NB4 (cell line): Measurements from ENCODE around the gene GPC3.

Experiments used
- DNase-seq: peaks from one replicate; pipeline ENCODE4 v3.0.0; 2010; ENCODE audit warnings: low read depth
- H3K4me3 ChIP-seq: one replicate; pipeline ENCODE4 v1.5.1; 2011; ENCODE audit warnings: mild to moderate bottlenecking, low read depth, low read length, moderate library complexity
- MYC ChIP-seq: IDR thresholded peaks from 2 replicates; pipeline ENCODE4 v1.6.1; 2011; ENCODE audit warnings: low read depth, low read length
- POLR2A ChIP-seq: IDR thresholded peaks from 2 replicates; pipeline ENCODE4 v1.6.1; 2011; ENCODE audit warnings: mild to moderate bottlenecking; ENCODE audit not compliant: insufficient read length; ENCODE audit errors: extremely low read depth
- TF ChIP-seq, protein P1 (sequence below): IDR thresholded peaks from 2 replicates; pipeline ENCODE4 v1.6.1; 2011; ENCODE audit warnings: low read depth, low read length
- TF ChIP-seq, protein P2 (sequence below): IDR thresholded peaks from one replicate; pipeline ENCODE4 v1.5.1; 2012; ENCODE audit warnings: low read depth, low read length

The GPC3 gene

DNA sequence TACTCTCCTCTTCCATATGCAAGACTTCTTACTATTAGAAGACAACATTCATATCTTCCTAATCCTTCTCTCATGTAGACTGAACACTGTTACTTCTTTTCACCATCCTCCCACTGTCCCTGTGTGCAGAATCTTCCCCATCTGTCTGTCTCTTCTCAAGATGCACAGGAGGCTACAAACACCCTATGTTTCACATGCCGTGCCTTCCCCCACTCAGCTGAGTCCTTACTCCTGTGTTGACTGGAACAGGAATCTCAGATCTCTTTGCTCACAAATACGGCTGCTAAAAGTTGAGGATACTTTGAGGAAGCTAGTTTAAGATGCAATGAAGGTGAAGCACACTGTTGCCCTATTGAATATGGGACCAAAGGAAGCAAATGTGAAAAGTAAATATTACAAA is 401.6 kb downstream of the GPC3 start:
- no peak overlapping the region for H3K4me3 ChIP-seq
- DNase-seq: no peak
- no peak for TF ChIP-seq MYC
- TF ChIP-seq, protein P1, sequence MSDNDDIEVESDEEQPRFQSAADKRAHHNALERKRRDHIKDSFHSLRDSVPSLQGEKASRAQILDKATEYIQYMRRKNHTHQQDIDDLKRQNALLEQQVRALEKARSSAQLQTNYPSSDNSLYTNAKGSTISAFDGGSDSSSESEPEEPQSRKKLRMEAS: no peak
- TF ChIP-seq POLR2A: no peak
- TF ChIP-seq, protein P2, sequence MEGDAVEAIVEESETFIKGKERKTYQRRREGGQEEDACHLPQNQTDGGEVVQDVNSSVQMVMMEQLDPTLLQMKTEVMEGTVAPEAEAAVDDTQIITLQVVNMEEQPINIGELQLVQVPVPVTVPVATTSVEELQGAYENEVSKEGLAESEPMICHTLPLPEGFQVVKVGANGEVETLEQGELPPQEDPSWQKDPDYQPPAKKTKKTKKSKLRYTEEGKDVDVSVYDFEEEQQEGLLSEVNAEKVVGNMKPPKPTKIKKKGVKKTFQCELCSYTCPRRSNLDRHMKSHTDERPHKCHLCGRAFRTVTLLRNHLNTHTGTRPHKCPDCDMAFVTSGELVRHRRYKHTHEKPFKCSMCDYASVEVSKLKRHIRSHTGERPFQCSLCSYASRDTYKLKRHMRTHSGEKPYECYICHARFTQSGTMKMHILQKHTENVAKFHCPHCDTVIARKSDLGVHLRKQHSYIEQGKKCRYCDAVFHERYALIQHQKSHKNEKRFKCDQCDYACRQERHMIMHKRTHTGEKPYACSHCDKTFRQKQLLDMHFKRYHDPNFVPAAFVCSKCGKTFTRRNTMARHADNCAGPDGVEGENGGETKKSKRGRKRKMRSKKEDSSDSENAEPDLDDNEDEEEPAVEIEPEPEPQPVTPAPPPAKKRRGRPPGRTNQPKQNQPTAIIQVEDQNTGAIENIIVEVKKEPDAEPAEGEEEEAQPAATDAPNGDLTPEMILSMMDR: no peak

DNA sequence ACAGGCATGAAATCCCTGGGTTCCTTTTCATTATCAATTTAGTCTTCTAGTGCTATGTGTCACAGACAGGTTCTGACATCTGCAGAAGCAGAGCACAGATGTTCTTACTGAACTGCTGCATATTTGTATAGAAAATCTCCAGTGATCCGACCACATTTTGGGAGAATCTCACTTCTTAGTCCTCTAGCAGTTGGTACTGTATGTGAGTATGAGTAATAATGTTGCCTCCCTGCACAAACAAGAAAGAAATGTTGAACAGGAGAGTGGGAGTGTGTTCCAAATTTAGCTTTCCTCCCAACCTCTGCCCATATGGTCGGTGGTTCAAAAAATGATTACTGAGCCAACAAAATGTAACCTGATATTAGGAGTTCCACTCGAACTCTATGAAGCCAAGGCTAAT is 404.8 kb downstream of the GPC3 start:
- no peak overlapping the region for H3K4me3 ChIP-seq
- DNase-seq: no peak
- TF ChIP-seq, protein P1: no peak
- TF ChIP-seq, protein P2: no peak
- no peak for TF ChIP-seq MYC
- no peak for TF ChIP-seq POLR2A

DNA sequence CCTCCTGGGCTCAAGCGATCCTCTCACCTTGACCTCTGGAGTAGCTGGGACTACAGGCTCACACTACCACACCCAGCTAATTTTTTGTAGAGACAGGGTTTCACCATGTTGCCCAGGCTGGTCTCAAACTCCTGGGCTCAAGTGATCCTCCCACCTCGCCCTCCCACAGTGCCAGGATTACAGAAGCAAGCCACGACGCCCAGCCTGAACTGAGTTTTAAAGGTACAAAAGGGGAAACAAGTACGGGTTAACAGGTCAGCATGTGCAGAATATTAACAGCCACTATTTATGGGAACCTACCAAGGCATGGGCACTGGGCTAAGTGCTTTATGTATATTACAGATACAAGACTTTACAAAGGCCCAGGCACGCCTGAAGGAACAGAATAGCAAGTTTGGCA is 405.8 kb downstream of the GPC3 start:
- H3K4me3 ChIP-seq: no peak overlapping the region
- DNase-seq: no peak
- TF ChIP-seq POLR2A: no peak
- no peak for TF ChIP-seq MYC
- TF ChIP-seq, protein P2: no peak
- TF ChIP-seq, protein P1: no peak

DNA sequence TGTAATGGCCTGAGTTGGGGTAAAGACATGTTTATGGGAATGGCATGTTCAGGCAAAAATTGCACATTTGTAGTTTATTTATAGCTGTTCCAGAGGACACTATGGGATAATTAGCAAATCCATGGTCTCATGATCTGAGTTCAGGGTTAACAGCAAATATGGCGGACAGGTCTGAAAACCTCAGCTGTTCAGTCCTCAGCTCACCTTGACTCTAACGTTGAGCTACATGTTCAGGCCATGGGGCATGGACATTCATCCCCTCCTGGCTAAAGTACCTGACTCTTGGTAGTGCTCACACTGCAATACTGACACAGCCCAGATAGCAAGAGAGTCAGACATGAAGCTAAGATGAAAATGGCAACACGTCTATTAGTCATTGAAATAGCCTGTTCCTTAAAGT is 408.5 kb downstream of the GPC3 start:
- TF ChIP-seq, protein P2: no peak
- TF ChIP-seq, protein P1: no peak
- no peak for TF ChIP-seq POLR2A
- no peak for TF ChIP-seq MYC
- DNase-seq: no peak
- H3K4me3 ChIP-seq: no peak overlapping the region

DNA sequence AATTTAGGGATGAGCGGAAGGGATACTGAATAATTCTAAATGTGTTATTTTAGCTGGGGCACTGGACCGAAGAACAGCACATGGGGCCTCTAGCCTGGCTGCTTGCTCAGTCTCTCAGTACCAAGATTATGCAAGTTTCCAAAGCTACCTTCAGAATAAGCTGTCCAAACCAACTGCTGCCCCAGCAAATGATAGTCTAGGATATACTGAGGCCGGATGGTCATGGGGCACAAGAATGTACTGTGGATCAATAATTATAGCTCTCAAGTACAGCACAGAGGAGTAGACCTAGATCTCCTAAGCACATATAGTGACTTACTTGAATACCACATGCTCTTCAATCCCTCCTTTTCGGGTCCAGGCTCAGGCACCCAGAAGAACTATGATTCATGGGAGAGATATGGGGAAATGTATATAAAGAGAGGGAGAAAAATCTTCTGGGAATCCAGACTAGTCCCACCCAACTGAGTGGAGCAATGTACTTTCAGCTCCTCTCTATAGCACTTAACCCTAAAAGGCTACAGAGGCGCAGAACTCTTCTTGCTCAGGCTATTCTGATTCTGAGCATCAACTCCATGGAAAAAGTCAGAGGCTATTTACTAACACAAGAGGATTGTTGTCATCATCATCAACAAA is 409.8 kb downstream of the GPC3 start:
- no peak overlapping the region for H3K4me3 ChIP-seq
- DNase-seq: no peak
- no peak for TF ChIP-seq MYC
- TF ChIP-seq, protein P1: no peak
- TF ChIP-seq POLR2A: no peak
- TF ChIP-seq, protein P2: no peak
